GM19238 (cell line): ENCODE measurements around the gene ATP5F1B.
"Not testable (repeated sequence)": the region's sequence is repeated elsewhere in the genome, so short reads cannot be mapped to it uniquely, and the experiment has no call there.

Source experiments
- DNase-seq: peaks from one replicate; pipeline ENCODE4 v3.0.0; 2011; ENCODE audit warnings: low spot score; ENCODE audit not compliant: insufficient read length

Gene ATP5F1B

GRCh38 chr12:56648023-56648422 lies 2.2 kb upstream of the ATP5F1B start:
- DNase-seq = not testable (repeated sequence)

- no peak for DNase-seq
Observed at GRCh38 chr12:56645201-56645716, 525 bp downstream of the ATP5F1B start.

- no peak for DNase-seq
Observed at GRCh38 chr12:56644654-56645053, 1.1 kb downstream of the ATP5F1B start.

GRCh38 chr12:56641219-56641618 lies 4.6 kb downstream of the ATP5F1B start:
- DNase-seq = no peak

- no peak for DNase-seq
Observed at GRCh38 chr12:56637621-56638020, 8.2 kb downstream of the ATP5F1B start.

- DNase-seq = peak; percentile 88
Observed at GRCh38 chr12:56636675-56637540, 8.9 kb downstream of the ATP5F1B start.

- DNase-seq = peak; percentile 77
Observed at GRCh38 chr12:56635806-56636674, 9.7 kb downstream of the ATP5F1B start.

GRCh38 chr12:56634837-56635791 lies 10.7 kb downstream of the ATP5F1B start:
- DNase-seq = peak; percentile 67

- DNase-seq = no peak
Observed at GRCh38 chr12:56634242-56634836, 11.4 kb downstream of the ATP5F1B start.

- DNase-seq = no peak
Observed at GRCh38 chr12:56633468-56634241, 12.1 kb downstream of the ATP5F1B start.

GRCh38 chr12:56632701-56633467 lies 12.9 kb downstream of the ATP5F1B start:
- no peak for DNase-seq

GRCh38 chr12:56631790-56632700 lies 13.7 kb downstream of the ATP5F1B start:
- peak; percentile 58 for DNase-seq

- peak; percentile 89 for DNase-seq
Observed at GRCh38 chr12:56630180-56630632, 15.6 kb downstream of the ATP5F1B start, which contains the start of gene BAZ2A. BAZ2A (minus strand) TSS chr12:56630326; CDS start chr12:56617530, 12,796 bp downstream.

- no peak for DNase-seq
Observed at GRCh38 chr12:56629459-56630179, 16.2 kb downstream of the ATP5F1B start.

GRCh38 chr12:56628671-56629458 lies 16.9 kb downstream of the ATP5F1B start:
- peak; percentile 46 for DNase-seq

GRCh38 chr12:56626701-56627100 lies 19.1 kb downstream of the ATP5F1B start:
- DNase-seq = no peak
